Mesodermal cell (in vitro differentiated cells): ENCODE data around the gene SMOC2.
"Not testable (repeated sequence)": the region's sequence is repeated elsewhere in the genome, so short reads cannot be mapped to it uniquely, and the experiment has no call there.

Experiments
- H3K27ac ChIP-seq: 2 replicates; pipeline ENCODE4 v1.7.0; 2013; ENCODE audit warnings: mild to moderate bottlenecking, low read depth, low read length, moderate library complexity; ENCODE audit not compliant: severe bottlenecking
- H3K36me3 ChIP-seq: 2 replicates; pipeline ENCODE4 v1.7.1; 2013; ENCODE audit warnings: mild to moderate bottlenecking, low read length, moderate library complexity; ENCODE audit not compliant: control insufficient read depth, insufficient read depth
- H3K4me1 ChIP-seq: one replicate; pipeline ENCODE4 v1.7.1; 2013; ENCODE audit warnings: mild to moderate bottlenecking, low read length; ENCODE audit not compliant: insufficient read depth, control insufficient read depth, poor library complexity, severe bottlenecking
- H3K4me3 ChIP-seq: 2 replicates; pipeline ENCODE4 v1.7.0; 2013; ENCODE audit warnings: low read length, control low read depth, mild to moderate bottlenecking; ENCODE audit not compliant: insufficient read depth, poor library complexity, severe bottlenecking; ENCODE audit errors: extremely low read depth
- H3K9me3 ChIP-seq: 2 replicates; pipeline ENCODE4 v1.7.1; 2013; ENCODE audit warnings: mild to moderate bottlenecking, low read length, moderate library complexity; ENCODE audit not compliant: control insufficient read depth
- WGBS, 2 experiments: methylation state at CpG; one replicate each; pipeline ENCODE4 v1.1.5; 2013; ENCODE audit warnings: missing lambda C conversion rate in 2 of 2; ENCODE audit not compliant: insufficient coverage in 2 of 2; 5-methylcytosine and 5-hydroxymethylcytosine counted together

Gene SMOC2

DNA sequence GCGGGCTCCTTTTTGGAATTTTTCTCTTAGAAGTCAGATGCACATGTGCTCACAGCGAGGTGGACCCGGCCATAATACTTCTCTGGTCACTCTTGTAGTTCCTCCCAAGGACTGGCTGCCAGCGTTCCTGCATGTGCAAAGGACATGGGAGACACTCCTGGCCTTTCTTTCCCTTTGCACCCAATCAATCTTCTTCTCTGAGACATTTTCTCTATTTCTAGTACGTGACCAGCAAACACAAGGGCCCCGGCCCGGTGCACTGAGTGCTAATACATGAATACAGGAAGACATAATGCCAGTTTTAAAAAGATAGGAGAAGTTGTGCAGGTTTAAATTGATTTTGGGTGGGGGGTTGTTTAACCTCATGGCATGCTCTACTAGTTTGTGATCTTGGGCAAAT lies 233.6 kb downstream of the SMOC2 start:
- WGBS, 2 experiments: 85 to 95% methylated on average over 4 to 7 of the region's 7 CpGs
- no peaks in the 10 kb centered on the region for H3K36me3 ChIP-seq
- no peaks in the 10 kb centered on the region for H3K9me3 ChIP-seq
- H3K4me3 ChIP-seq: no peak overlapping the region
- no peak overlapping the region for H3K27ac ChIP-seq
- H3K4me1 ChIP-seq: peaks cover 2% of the 10 kb centered on the region

DNA sequence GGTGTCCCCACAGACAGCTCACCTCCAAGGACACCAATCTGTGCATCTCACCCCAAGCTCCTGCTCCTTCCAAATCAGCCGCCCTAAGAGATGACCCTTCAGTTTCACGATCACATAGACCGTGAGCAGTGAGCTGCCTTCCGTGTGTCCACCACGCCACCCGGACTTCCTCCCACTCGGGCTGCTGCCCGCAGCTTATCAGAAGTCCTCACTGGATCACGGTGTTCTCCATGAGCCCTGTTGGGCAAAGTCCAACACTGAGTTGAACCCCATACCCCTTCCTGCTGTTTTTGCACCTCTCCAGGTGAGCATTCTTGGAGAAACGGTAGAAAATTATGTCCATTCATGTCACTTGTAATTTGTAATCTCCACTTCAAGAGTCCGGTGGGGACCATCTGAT lies 234.4 kb downstream of the SMOC2 start:
- peaks cover 2% of the 10 kb centered on the region for H3K4me1 ChIP-seq
- H3K27ac ChIP-seq: no peak overlapping the region
- no peak overlapping the region for H3K4me3 ChIP-seq
- WGBS, 2 experiments: 77 to 80% methylated on average over 11 of the region's 11 CpGs
- no peaks in the 10 kb centered on the region for H3K9me3 ChIP-seq
- no peaks in the 10 kb centered on the region for H3K36me3 ChIP-seq

DNA sequence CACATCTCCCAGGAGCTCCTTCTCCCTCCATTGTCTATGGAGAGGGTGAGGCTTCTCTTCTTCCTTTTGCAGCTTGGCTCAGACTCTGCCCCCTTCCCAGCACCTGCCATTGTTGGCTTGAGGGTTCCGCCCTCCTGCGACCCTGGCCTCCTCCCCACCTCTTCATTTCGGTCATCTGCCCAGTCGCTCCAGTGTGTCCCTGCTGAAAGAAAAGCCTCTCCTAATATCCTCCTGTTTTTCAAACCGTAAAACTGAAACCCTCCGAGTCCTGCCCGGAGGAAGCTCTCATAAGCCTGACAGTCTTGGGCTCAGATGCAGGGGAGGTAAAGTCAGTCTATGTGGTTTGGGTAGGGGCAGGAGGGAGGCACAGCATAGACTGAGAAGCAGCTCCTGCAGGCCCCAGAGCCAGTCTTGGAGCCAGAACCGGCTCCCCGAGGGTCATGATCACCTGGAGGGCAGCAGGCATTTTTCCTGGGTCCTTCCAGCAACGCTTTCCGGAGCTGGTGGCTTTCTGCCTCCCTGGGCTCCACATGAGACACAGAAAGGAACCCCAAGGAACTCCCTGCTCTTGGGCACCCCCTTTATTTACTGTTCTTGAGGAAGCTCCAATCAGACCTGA lies 235.1 kb downstream of the SMOC2 start:
- H3K4me3 ChIP-seq: no peak overlapping the region
- peaks cover 2% of the 10 kb centered on the region for H3K4me1 ChIP-seq
- no peaks in the 10 kb centered on the region for H3K9me3 ChIP-seq
- no peak overlapping the region for H3K27ac ChIP-seq
- no peaks in the 10 kb centered on the region for H3K36me3 ChIP-seq
- WGBS, 2 experiments: 95 to 98% methylated on average over 7 to 10 of the region's 11 CpGs

DNA sequence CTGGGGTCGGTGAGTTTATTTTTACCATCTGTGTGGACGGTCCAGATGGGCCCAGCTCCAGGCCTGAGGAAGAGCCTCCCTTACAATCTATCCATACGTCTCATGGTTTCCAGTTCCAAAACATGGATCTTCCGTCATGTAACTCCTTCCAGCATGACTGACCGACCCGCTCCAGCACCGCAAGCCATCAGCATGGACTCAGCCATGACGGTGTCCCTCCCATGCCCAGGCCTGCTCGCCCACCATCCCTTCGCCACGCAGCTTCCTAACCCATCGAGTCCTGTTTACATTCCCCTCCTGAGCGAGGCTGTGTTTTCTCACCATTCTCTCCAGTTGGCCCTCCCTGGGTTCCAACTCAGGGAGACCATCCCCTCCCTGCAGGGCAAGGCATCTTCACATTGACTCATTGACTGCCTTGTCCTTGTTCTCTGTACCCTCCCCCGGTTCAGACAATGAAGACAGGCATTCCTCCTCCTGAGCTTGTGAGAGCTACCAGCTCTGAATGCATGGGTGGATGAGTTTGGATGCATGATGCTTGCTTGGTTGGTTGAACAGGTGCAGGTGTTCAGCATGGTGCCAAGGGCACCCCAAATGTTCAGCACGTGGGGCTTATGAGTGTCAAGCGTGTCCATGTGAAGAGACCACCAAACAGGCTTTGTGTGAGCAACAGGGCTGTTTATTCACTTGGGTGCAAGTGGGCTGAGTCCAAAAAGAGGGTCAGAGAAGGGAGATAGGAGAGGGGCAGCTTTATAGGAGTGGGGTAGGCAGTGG lies 235.8 kb downstream of the SMOC2 start:
- no peaks in the 10 kb centered on the region for H3K36me3 ChIP-seq
- 77 to 79% methylated on average over 14 to 15 of the region's 16 CpGs for WGBS, 2 experiments
- H3K4me3 ChIP-seq: no peak overlapping the region
- peaks cover 2% of the 10 kb centered on the region for H3K4me1 ChIP-seq
- no peak overlapping the region for H3K27ac ChIP-seq
- H3K9me3 ChIP-seq: no peaks in the 10 kb centered on the region

DNA sequence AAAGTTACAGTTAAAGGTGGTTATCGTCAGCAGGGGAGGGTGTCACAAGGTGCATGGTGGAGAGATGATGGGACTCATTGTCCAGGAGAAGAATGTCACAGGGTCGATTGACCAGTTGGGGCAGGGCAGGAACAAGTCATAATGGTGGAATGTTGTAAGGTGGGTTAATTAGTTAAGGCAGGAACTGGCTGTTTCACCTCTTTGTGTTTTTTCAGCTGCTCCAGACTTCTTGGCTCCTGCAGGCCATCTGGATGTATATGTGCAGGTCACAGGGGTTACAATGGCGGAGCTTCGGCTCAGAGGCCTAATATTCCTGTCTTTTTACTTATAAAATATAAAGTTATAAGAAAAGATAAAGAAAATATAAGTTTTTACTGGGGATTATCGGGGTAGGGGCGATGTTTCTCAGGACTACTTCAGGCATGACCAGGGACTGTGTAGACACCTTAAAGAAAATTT lies 236.4 kb downstream of the SMOC2 start:
- 91 to 100% methylated on average over 3 to 4 of the region's 6 CpGs for WGBS, 2 experiments
- not testable (repeated sequence) for H3K27ac ChIP-seq, H3K36me3 ChIP-seq, H3K9me3 ChIP-seq, H3K4me1 ChIP-seq, H3K4me3 ChIP-seq

DNA sequence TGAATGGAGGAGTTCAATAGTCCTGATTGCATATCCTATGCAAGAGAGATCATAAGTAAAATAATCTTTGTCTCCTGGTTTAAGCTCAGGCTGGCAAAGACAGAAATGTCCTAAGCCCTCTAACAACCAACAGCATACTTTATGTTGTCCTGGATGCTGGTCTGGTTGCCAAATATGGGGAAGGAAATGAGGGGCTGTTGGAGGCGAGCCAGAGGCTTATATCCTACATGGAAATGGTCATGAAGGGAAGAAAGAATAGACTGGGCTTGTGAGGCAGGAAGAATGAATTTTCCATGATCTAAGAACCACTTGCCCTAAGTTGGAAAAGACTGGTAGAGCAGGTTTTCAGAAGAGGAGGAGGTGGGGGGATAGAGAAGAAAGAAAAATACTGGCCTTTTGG lies 237.1 kb downstream of the SMOC2 start:
- Histone ChIP-seq H3K36me3 (no peaks in the 10 kb centered on the region), H3K9me3 (no peaks in the 10 kb centered on the region), H3K4me3 (no peak overlapping the region), H3K27ac (no peak overlapping the region), H3K4me1 (peaks cover 2% of the 10 kb centered on the region)
- 100% methylated on average over 1 of the region's 1 CpG; no CpG with 5 or more reads in 1 of the 2 experiments for WGBS, 2 experiments

DNA sequence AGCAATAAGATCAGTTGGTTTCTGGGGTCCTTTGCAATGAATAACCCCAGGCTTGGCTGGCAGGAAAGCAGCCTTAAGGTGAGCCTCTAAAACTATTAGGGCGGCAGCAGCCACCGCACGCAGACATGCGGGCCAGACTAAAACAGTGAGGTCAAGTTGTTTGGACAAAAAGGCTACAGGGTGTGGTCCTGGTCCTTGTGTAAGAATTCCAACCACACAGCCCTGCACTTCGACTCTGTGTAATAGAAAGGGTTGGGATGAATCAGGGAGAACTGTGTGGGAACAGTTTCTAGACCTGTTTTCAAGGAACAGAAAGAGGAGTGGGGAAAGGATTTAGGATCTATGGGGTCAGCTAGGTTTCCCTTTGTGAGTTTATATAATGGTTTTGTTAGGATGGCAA lies 237.6 kb downstream of the SMOC2 start:
- no peaks in the 10 kb centered on the region for H3K36me3 ChIP-seq

DNA sequence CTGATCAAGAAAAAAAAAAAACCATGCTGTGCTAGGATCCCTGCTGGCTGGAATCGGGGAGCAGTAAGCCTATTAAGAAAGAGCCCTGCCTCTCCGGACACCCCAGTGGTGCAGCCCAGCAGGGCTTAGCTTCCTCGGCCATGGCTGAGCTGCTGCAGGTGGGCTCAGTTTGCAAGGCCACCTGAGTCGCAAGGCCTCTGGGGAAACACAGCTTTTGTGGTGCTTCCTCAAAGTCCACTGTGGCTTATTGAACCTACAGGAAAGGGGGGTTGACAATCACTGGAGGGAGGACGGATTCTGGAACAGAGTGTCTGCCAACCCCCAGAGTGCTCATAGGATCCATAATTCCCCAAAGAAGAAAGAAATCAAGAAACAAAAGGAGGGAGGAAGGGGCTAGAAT lies 240.8 kb downstream of the SMOC2 start:
- H3K36me3 ChIP-seq: no peaks in the 10 kb centered on the region
- no peaks in the 10 kb centered on the region for H3K9me3 ChIP-seq
- WGBS, 2 experiments: 81 to 100% methylated on average over 4 of the region's 5 CpGs
- H3K27ac ChIP-seq: no peak overlapping the region
- peaks cover 2% of the 10 kb centered on the region for H3K4me1 ChIP-seq
- H3K4me3 ChIP-seq: no peak overlapping the region

More for the DNA sequence above, 237.6 kb downstream of the SMOC2 start:
- Histone ChIP-seq H3K4me1 (peaks cover 2% of the 10 kb centered on the region), H3K9me3 (no peaks in the 10 kb centered on the region), H3K4me3 (no peak overlapping the region), H3K27ac (no peak overlapping the region)
- WGBS, 2 experiments: 53 to 77% methylated on average over 4 to 5 of the region's 5 CpGs

DNA sequence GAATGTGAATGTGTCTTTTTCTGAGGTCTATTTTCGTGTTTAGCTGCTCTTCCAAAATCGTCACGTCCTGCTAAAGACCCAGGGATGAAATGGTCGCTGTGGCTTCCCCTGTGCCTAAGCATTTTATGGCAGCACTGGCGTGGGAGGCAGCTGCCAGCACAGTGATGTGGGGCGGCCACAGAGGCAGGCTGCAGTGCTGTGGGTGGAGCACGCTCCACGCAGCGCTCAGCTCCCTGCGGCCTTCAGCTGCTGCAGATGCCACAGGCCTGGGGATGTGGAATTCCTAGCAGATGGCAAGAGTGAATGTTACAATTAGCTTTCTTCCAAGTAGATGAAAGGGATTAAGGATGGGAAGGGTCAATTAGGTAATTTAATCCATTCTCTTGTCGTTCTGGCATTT lies 242.6 kb downstream of the SMOC2 start:
- no peak overlapping the region for H3K4me3 ChIP-seq
- WGBS, 2 experiments: 63 to 73% methylated on average over 8 to 10 of the region's 11 CpGs
- no peak overlapping the region for H3K27ac ChIP-seq
- H3K36me3 ChIP-seq: no peaks in the 10 kb centered on the region
- no peaks in the 10 kb centered on the region for H3K9me3 ChIP-seq
- no peaks in the 10 kb centered on the region for H3K4me1 ChIP-seq

DNA sequence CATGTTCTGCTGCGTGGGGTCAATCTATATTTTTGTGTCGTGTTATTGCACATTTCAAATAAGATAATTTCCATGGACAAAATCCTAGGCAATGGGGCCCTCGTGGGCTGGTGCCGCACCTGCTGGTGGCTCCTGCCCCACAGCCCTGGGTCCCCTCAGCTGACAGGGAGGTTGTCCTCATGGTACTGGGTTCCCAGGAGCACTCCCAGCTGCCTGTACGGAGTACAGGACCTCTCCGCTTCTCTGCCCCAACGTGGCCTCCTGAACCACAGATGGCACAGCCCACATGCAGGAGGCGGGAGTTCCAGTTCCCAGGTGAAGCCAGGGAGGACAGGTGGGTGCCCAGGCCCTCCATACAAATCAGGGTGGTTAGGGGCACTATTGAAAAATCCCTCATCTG lies 243.5 kb downstream of the SMOC2 start:
- Histone ChIP-seq H3K27ac (no peak overlapping the region), H3K9me3 (no peaks in the 10 kb centered on the region), H3K4me1 (no peaks in the 10 kb centered on the region), H3K4me3 (no peak overlapping the region), H3K36me3 (no peaks in the 10 kb centered on the region)
- 67 to 80% methylated on average over 5 to 6 of the region's 8 CpGs for WGBS, 2 experiments

DNA sequence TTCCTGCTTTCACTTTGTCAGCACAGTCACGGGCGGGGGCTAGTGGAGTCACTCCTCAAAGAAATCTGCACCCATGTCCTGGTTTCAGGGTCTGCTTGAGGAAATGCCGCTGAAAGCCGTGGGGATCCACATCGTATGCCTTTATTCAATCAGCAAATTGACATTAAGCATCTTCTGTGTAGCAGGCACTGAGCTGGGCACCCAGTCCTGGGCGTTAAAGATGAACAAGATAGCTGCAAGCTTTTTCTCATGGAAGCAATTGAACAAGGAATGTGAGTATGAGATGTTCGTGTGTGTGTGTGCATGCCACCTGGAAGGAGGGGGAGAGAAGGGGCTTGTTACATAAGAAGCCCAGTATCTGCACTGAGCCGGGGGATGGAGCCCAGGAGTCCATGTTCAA lies 243.9 kb downstream of the SMOC2 start:
- Histone ChIP-seq H3K36me3 (no peaks in the 10 kb centered on the region), H3K9me3 (no peaks in the 10 kb centered on the region), H3K4me1 (no peaks in the 10 kb centered on the region), H3K27ac (no peak overlapping the region), H3K4me3 (no peak overlapping the region)
- WGBS, 2 experiments: 93 to 97% methylated on average over 8 of the region's 8 CpGs
